AG04449 (cell line): ENCODE results near the gene FAM89A.
"Not testable (repeated sequence)": the region's sequence is repeated elsewhere in the genome, so short reads cannot be mapped to it uniquely, and the experiment has no call there.

Source experiments
- CTCF ChIA-PET: fragments of 350-600 bp; formaldehyde crosslinking; extraction: SDS; loops from one replicate; lab custom pipeline; 2021; ENCODE audit warnings: antibody characterized with exemption; lab: Yijun Ruan, JAX
- POLR2A ChIA-PET: fragments of 400-600, 350-600 bp; formaldehyde crosslinking; extraction: SDS; loops from one replicate; lab custom pipeline; 2020; ENCODE audit warnings: antibody characterized with exemption, inconsistent platforms; lab: Yijun Ruan, JAX
- DNase-seq: peaks from one replicate; pipeline ENCODE4 v3.0.0-alpha.2; 2010; ENCODE audit warnings: low read depth, low spot score
- H3K4me3 ChIP-seq: 2 replicates; pipeline ENCODE4 v1.5.1; 2011; ENCODE audit warnings: low read depth, mild to moderate bottlenecking, control low read depth, low read length
- CTCF ChIP-seq: IDR thresholded peaks from one replicate; pipeline ENCODE4 v1.5.1; 2011; ENCODE audit warnings: mild to moderate bottlenecking, moderate library complexity, low read length, control low read depth, inconsistent platforms; ENCODE audit not compliant: insufficient read depth; ENCODE audit errors: missing control alignments

FAM89A gene

GRCh38 chr1:231027136-231027925 is 12.7 kb downstream of the FAM89A start:
- no peak for TF ChIP-seq CTCF
- DNase-seq, result no peak
- H3K4me3 ChIP-seq, result no peak overlapping the region
- CTCF ChIA-PET, result interaction anchor here (1.3 kb wide), 1 partner anchor 184 kb away, joined by 3 read pairs; no protein-coding TSS in a partner anchor
- POLR2A ChIA-PET, result no interaction called here

- CTCF ChIA-PET, result interaction anchor here (1.3 kb wide), 1 partner anchor 185 kb away, joined by 3 read pairs; no protein-coding TSS in a partner anchor
- H3K4me3 ChIP-seq, result no peak overlapping the region
- TF ChIP-seq CTCF, result no peak
- POLR2A ChIA-PET, result no interaction called here
- DNase-seq, result no peak
Measured at GRCh38 chr1:231026576-231026975, 13.5 kb downstream of the FAM89A start.

- ChIA-PET CTCF (no interaction called here), POLR2A (no interaction called here)
- DNase-seq, result no peak
- TF ChIP-seq CTCF, result no peak
- no peak overlapping the region for H3K4me3 ChIP-seq
Measured at GRCh38 chr1:231023150-231023549, 16.9 kb downstream of the FAM89A start.

GRCh38 chr1:231022543-231022942 is 17.5 kb downstream of the FAM89A start:
- POLR2A ChIA-PET, DNase-seq, CTCF ChIA-PET, H3K4me3 ChIP-seq: not testable (repeated sequence)

- no peak for TF ChIP-seq CTCF
- ChIA-PET POLR2A (no interaction called here), CTCF (no interaction called here)
- no peak for DNase-seq
- H3K4me3 ChIP-seq, result no peak overlapping the region
Measured at GRCh38 chr1:231021540-231022031, 18.5 kb downstream of the FAM89A start.

- CTCF ChIA-PET, result no interaction called here
- DNase-seq, result no peak
- no peak for TF ChIP-seq CTCF
- POLR2A ChIA-PET, result no interaction called here
- H3K4me3 ChIP-seq, result no peak overlapping the region
Measured at GRCh38 chr1:231020816-231021215, 19.2 kb downstream of the FAM89A start.

- no peak for TF ChIP-seq CTCF
- CTCF ChIA-PET, result no interaction called here
- H3K4me3 ChIP-seq, result no peak overlapping the region
- DNase-seq, result no peak
- POLR2A ChIA-PET, result no interaction called here
Measured at GRCh38 chr1:231020139-231020601, 19.9 kb downstream of the FAM89A start.
